ENCODE measurements around the gene TCP11L2. TPM values are rescaled to one million over a fixed set of nuclear protein-coding genes. Genes with fewer than 3 reads are reported as not detected.
A peak's percentile ranks its signal among the peaks of the same experiment; 100 is the strongest.

Gene TCP11L2
- total and polyA plus RNA-seq, 9 of the 15 experiments (the other 6 are each of a cell fraction or from before 2014, with no cell fraction given), result 0.39 to 4.5 (median 1.3) TPM

GRCh38 chr12:106301611-106302321, 767 bp upstream of the TCP11L2 start:
- in situ Hi-C loops (cut with MboI), result no loop called here
- no peaks in the 10 kb centered on the region for H3K36me3 ChIP-seq (ENCODE audit: control insufficient read depth, insufficient read depth, low read length)
- POLR2A ChIA-PET, result interaction anchor here (0.7 to 2.0 kb wide), 4 partner anchors 13 to 427 kb away, joined by 3 to 5 read pairs (median 4); no protein-coding TSS in a partner anchor
- TF ChIP-seq MXI1 (IDR thresholded peaks at IDR 0.05; ENCODE audit: low read depth, low read length), result peak; percentile 56
- no peak for TF ChIP-seq CEBPG (CRISPR knock-in tag; IDR thresholded peaks at IDR 0.05)
- no peak for TF ChIP-seq CEBPG (tag; conservative IDR thresholded peaks at IDR 0.05 in 1 of 2, IDR thresholded peaks at IDR 0.05 in 1 of 2)
- no peak for TF ChIP-seq NR1H2 (CRISPR knock-in tag; IDR thresholded peaks at IDR 0.05)
- peak; percentile 99 for TF ChIP-seq CBFA2T3 (IDR thresholded peaks at IDR 0.05)
- no peak for TF ChIP-seq PHB (CRISPR knock-in tag; IDR thresholded peaks at IDR 0.05)
- TF ChIP-seq DPF2 (IDR thresholded peaks at IDR 0.05), result peak; percentile 98
- TF ChIP-seq ZNF263 (CRISPR knock-in tag; IDR thresholded peaks at IDR 0.05; ENCODE audit: borderline replicate concordance), result peak; percentile 54; the same call in 1 of the 2 replicates
- TF ChIP-seq, protein P1, sequence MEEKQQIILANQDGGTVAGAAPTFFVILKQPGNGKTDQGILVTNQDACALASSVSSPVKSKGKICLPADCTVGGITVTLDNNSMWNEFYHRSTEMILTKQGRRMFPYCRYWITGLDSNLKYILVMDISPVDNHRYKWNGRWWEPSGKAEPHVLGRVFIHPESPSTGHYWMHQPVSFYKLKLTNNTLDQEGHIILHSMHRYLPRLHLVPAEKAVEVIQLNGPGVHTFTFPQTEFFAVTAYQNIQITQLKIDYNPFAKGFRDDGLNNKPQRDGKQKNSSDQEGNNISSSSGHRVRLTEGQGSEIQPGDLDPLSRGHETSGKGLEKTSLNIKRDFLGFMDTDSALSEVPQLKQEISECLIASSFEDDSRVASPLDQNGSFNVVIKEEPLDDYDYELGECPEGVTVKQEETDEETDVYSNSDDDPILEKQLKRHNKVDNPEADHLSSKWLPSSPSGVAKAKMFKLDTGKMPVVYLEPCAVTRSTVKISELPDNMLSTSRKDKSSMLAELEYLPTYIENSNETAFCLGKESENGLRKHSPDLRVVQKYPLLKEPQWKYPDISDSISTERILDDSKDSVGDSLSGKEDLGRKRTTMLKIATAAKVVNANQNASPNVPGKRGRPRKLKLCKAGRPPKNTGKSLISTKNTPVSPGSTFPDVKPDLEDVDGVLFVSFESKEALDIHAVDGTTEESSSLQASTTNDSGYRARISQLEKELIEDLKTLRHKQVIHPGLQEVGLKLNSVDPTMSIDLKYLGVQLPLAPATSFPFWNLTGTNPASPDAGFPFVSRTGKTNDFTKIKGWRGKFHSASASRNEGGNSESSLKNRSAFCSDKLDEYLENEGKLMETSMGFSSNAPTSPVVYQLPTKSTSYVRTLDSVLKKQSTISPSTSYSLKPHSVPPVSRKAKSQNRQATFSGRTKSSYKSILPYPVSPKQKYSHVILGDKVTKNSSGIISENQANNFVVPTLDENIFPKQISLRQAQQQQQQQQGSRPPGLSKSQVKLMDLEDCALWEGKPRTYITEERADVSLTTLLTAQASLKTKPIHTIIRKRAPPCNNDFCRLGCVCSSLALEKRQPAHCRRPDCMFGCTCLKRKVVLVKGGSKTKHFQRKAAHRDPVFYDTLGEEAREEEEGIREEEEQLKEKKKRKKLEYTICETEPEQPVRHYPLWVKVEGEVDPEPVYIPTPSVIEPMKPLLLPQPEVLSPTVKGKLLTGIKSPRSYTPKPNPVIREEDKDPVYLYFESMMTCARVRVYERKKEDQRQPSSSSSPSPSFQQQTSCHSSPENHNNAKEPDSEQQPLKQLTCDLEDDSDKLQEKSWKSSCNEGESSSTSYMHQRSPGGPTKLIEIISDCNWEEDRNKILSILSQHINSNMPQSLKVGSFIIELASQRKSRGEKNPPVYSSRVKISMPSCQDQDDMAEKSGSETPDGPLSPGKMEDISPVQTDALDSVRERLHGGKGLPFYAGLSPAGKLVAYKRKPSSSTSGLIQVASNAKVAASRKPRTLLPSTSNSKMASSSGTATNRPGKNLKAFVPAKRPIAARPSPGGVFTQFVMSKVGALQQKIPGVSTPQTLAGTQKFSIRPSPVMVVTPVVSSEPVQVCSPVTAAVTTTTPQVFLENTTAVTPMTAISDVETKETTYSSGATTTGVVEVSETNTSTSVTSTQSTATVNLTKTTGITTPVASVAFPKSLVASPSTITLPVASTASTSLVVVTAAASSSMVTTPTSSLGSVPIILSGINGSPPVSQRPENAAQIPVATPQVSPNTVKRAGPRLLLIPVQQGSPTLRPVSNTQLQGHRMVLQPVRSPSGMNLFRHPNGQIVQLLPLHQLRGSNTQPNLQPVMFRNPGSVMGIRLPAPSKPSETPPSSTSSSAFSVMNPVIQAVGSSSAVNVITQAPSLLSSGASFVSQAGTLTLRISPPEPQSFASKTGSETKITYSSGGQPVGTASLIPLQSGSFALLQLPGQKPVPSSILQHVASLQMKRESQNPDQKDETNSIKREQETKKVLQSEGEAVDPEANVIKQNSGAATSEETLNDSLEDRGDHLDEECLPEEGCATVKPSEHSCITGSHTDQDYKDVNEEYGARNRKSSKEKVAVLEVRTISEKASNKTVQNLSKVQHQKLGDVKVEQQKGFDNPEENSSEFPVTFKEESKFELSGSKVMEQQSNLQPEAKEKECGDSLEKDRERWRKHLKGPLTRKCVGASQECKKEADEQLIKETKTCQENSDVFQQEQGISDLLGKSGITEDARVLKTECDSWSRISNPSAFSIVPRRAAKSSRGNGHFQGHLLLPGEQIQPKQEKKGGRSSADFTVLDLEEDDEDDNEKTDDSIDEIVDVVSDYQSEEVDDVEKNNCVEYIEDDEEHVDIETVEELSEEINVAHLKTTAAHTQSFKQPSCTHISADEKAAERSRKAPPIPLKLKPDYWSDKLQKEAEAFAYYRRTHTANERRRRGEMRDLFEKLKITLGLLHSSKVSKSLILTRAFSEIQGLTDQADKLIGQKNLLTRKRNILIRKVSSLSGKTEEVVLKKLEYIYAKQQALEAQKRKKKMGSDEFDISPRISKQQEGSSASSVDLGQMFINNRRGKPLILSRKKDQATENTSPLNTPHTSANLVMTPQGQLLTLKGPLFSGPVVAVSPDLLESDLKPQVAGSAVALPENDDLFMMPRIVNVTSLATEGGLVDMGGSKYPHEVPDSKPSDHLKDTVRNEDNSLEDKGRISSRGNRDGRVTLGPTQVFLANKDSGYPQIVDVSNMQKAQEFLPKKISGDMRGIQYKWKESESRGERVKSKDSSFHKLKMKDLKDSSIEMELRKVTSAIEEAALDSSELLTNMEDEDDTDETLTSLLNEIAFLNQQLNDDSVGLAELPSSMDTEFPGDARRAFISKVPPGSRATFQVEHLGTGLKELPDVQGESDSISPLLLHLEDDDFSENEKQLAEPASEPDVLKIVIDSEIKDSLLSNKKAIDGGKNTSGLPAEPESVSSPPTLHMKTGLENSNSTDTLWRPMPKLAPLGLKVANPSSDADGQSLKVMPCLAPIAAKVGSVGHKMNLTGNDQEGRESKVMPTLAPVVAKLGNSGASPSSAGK (IDR thresholded peaks at IDR 0.05), result 0 out of 2 replicates have a peak, but pooled peaks have one; percentile 31
- no peak for TF ChIP-seq CEBPB (tag; IDR thresholded peaks at IDR 0.05)
- TF ChIP-seq CBX1 (IDR thresholded peaks at IDR 0.05; ENCODE audit: low read depth), result no peak
- TF ChIP-seq HOXB6 (CRISPR knock-in tag; IDR thresholded peaks at IDR 0.05; ENCODE audit: borderline replicate concordance), result no peak

More at GRCh38 chr12:106301611-106302321, 767 bp upstream of the TCP11L2 start:
- no TSS peak for BruUV-seq (replicated peaks)
- no peaks in the 10 kb centered on the region for H3K9me3 ChIP-seq (replicated peaks; ENCODE audit: control insufficient read depth, insufficient read depth, low read depth, low read length)
- peak overlapping the region; percentile 37 for H3K4me3 ChIP-seq
- FAIRE-seq (peak; percentile 99), ATAC-seq (peak; percentile 87), DNase-seq (ENCODE audit: extremely low read depth in 1 of 4, low spot score in 3 of 4) (peak; percentile 74 to 97 (median 82))
- peak overlapping the region; percentile 58 for H2AFZ ChIP-seq (ENCODE audit: low read depth, low read length)
- peak overlapping the region; percentile 41 to 80; a peak in 3 of 4 replicates for H3K9ac ChIP-seq (ENCODE audit: insufficient read depth in 1 of 2, low read depth in 2 of 2, low read length in 2 of 2)
- under 1% methylated on average over 30 of the region's 32 CpGs for WGBS (ENCODE audit: insufficient coverage, low coverage, missing lambda C conversion rate)
- H3K27ac ChIP-seq (ENCODE audit: extremely low read depth, low read depth, low read length), result peak overlapping the region; percentile 76
- H3K27me3 ChIP-seq (ENCODE audit: control insufficient read depth in 2 of 2, insufficient read depth in 2 of 2, low read length in 2 of 2), result no peaks in the 10 kb centered on the region
- CTCF ChIA-PET (ENCODE audit: low intra/inter-chr PET ratio), result no interaction called here
- no peaks in the 10 kb centered on the region for H3K79me2 ChIP-seq (ENCODE audit: control insufficient read depth, insufficient read depth, low read length)
- peak overlapping the region; percentile 89 for H3K4me2 ChIP-seq (ENCODE audit: insufficient read depth, low read length)
- intact Hi-C loops (cut with micrococcal nuclease), result loop anchor here (5.0 kb wide), 1 partner anchor 56 kb away; the partner anchor contains the start of gene POLR3B
- no peaks in the 10 kb centered on the region for H4K20me1 ChIP-seq (replicated peaks; ENCODE audit: control insufficient read depth, insufficient read depth, low read length)
- peaks cover 19 to 30% of the 10 kb centered on the region in 2 experiments; a peak in 4 of 5 replicates for H3K4me1 ChIP-seq (replicated peaks in 1 of 2; ENCODE audit: control insufficient read depth in 2 of 2, insufficient read depth in 2 of 2, low read length in 2 of 2)
- H3K9me1 ChIP-seq (ENCODE audit: control insufficient read depth, insufficient read depth, low read length), result no peaks in the 10 kb centered on the region
